ENCODE data around the gene BAG3. TPM values are rescaled to one million over a fixed set of nuclear protein-coding genes. Genes with fewer than 3 reads are reported as not detected.

BAG3 gene
- total RNA-seq (2021; ENCODE audit: unreplicated experiment) (131 TPM), Bru-seq, nascent RNA (percentile 93 among the genes with signal in this experiment), BruChase-seq, experiment 1, labeled RNA remaining after a 2-hour chase (percentile 91 among the genes with signal in this experiment), BruChase-seq, experiment 2, labeled RNA remaining after a 6-hour chase (percentile 87 among the genes with signal in this experiment)
- polyA plus RNA-seq (2012; ENCODE audit: insufficient read length): 204 TPM
- long read RNA-seq, transcript BAG3-201 (4 exons, 2,571 nt): major isoform, 94 of 215 reads
- long read RNA-seq, partial matches to known transcripts: 96 of 215 reads
- long read RNA-seq, other reads (novel, unspliced or antisense): 25 of 215 reads

GRCh38 chr10:119650692-119651513, at the start of gene BAG3:
TSS of gene BAG3 (plus strand) at chr10:119651380. CDS start at chr10:119651676, 296 bp downstream.
- ATAC-seq (peak; percentile 89), DNase-seq (ENCODE audit: low read depth, low spot score) (no peak)
- peak within 1 kb of the TSS; percentile 99 for H3K27ac ChIP-seq (ENCODE audit: low read length)
- TF ChIP-seq REST (IDR thresholded peaks at IDR 0.05; ENCODE audit: insufficient read depth in 1 of 2, low read depth in 2 of 2, low read length in 1 of 2) (no peak), POLR2AphosphoS5 (IDR thresholded peaks at IDR 0.05; ENCODE audit: low read depth, low read length) (peak; percentile 99), SIN3A (IDR thresholded peaks at IDR 0.05; ENCODE audit: borderline replicate concordance, insufficient read depth, low read depth, low read length) (0 out of 2 replicates have a peak, but pooled peaks have one; percentile 86), CTCF (IDR thresholded peaks at IDR 0.05) (no peak), TCF7L2 (IDR thresholded peaks at IDR 0.05; ENCODE audit: low read depth, low read length) (no peak)
- ChIA-PET POLR2A (interaction anchor here (0.5 to 1.0 kb wide), 5 partner anchors 17 to 109 kb away, joined by 3 to 4 read pairs (median 3); partner anchors contain the start of gene RGS10), CTCF (interaction anchor here (0.6 to 0.9 kb wide), 2 partner anchors 27 to 43 kb away, joined by 4 to 6 read pairs; no protein-coding TSS in a partner anchor)
- TSS peak; percentile 83 for BruUV-seq (replicated peaks)
- no peaks in the 10 kb centered on the region; the same call in none of the 2 replicates for H3K36me3 ChIP-seq (ENCODE audit: control insufficient read depth, insufficient read depth, low read length)
- no peaks in the 10 kb centered on the region for H3K27me3 ChIP-seq (ENCODE audit: control insufficient read depth, insufficient read depth, low read length)
- in situ Hi-C loops (cut with HindIII; ENCODE audit: low pct_unique_long_range_greater_than_20kb, low sequenced_read_pairs) (no loop called here), intact Hi-C loops (cut with micrococcal nuclease; ENCODE audit: unreplicated experiment) (no loop called here)
- H3K9me3 ChIP-seq (ENCODE audit: control insufficient read depth, insufficient read depth, low read depth, low read length): no peaks in the 10 kb centered on the region
- H3K4me3 ChIP-seq (ENCODE audit: low read depth in 2 of 2, low read length in 2 of 2): peak within 1 kb of the TSS; percentile 70 to 90
- H3K4me1 ChIP-seq (ENCODE audit: control insufficient read depth, insufficient read depth, low read length): peaks cover 32% of the 10 kb centered on the region

GRCh38 chr10:119602241-119603095, 48.7 kb upstream of the BAG3 start:
- Histone ChIP-seq H3K36me3 (ENCODE audit: control insufficient read depth, insufficient read depth, low read length) (no peaks in the 10 kb centered on the region), H3K4me1 (ENCODE audit: control insufficient read depth, insufficient read depth, low read length) (peaks cover 4% of the 10 kb centered on the region), H3K4me3 (ENCODE audit: low read depth in 2 of 2, low read length in 2 of 2) (no peak overlapping the region), H3K27ac (ENCODE audit: low read length) (no peak overlapping the region), H3K9me3 (ENCODE audit: control insufficient read depth, insufficient read depth, low read depth, low read length) (no peaks in the 10 kb centered on the region; the same call in 1 of the 2 replicates), H3K27me3 (ENCODE audit: control insufficient read depth, insufficient read depth, low read length) (no peaks in the 10 kb centered on the region)
- in situ Hi-C loops (cut with HindIII; ENCODE audit: low pct_unique_long_range_greater_than_20kb, low sequenced_read_pairs) (no loop called here), intact Hi-C loops (cut with micrococcal nuclease; ENCODE audit: unreplicated experiment) (loop anchor here (10.0 kb wide), 1 partner anchor 252 kb away; no protein-coding TSS in a partner anchor)
- DNase-seq (ENCODE audit: low read depth, low spot score) (no peak), ATAC-seq (peak; percentile 82)
- BruUV-seq (replicated peaks): no TSS peak
- TF ChIP-seq REST (IDR thresholded peaks at IDR 0.05; ENCODE audit: insufficient read depth in 1 of 2, low read depth in 2 of 2, low read length in 1 of 2): no peak
- TF ChIP-seq SIN3A (IDR thresholded peaks at IDR 0.05; ENCODE audit: borderline replicate concordance, insufficient read depth, low read depth, low read length): no peak
- TF ChIP-seq CTCF (IDR thresholded peaks at IDR 0.05): peak; percentile 80
- POLR2A ChIA-PET: no interaction called here
- CTCF ChIA-PET: no interaction called here

Measured in Panc1 (cell line).